ENCODE measurements around the gene CRYBG1. TPM values are rescaled to one million over a fixed set of nuclear protein-coding genes. Genes with fewer than 3 reads are reported as not detected.

The CRYBG1 gene
- total and polyA plus RNA-seq, 10 of the 15 experiments (the other 5 are each of a cell fraction or from before 2014, with no cell fraction given) = 6.5 to 57.0 (median 25.2) TPM

DNA sequence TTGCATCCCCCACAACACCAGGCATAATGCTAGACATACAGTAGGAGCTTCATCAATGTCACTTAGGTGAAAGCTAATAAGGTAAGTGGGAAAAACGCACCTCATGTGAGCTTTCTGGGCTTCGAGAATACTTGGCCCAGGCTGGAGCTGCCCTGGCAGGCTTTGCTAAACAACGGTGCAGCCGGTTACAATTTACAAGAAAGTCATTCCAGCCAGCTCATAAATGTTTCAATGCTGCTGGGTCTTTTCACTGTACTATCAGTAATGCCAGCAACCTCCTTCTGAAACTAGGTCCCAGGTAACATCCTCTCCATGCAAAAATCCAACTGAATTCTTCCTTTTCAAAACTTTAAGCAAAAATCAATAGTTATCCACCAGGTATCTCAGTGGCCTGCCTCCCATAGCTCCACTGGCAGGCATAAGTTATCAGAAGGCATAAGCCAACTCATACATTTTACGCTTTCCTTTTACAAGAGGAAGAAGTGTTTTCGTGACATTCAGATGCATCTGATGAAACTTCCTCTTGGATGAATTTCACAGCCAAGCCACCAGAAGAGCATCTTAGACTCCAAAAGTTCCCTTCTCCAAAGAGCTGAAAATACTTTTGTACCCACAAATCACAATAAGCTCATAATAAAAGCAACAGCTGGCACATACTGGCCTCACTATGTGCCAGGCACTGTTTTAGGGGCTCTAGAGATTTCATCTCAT is 212.5 kb downstream of the CRYBG1 start:
- RAD21 ChIA-PET (ENCODE audit: unreplicated experiment) = interaction anchor here (1.0 to 1.7 kb wide), 3 partner anchors 128 to 406 kb away, joined by 3 to 7 read pairs (median 3); no protein-coding TSS in a partner anchor
- H2AFZ ChIP-seq (ENCODE audit: control insufficient read depth, low read depth, low read length) = no peak overlapping the region
- POLR2A ChIA-PET = interaction anchor here (0.5 kb wide), 1 partner anchor 236 kb away, joined by 3 read pairs; no protein-coding TSS in a partner anchor
- no peak overlapping the region for H3K4me3 ChIP-seq
- 96% methylated on average over 6 of the region's 6 CpGs for WGBS (ENCODE audit: insufficient coverage, insufficient replicate concordance, low lambda C conversion rate, missing lambda C conversion rate)
- H3K4me1 ChIP-seq (ENCODE audit: control insufficient read depth, insufficient read depth, low read length) = no peaks in the 10 kb centered on the region
- intact Hi-C loops (cut with micrococcal nuclease; ENCODE audit: unreplicated experiment) (no loop called here), in situ Hi-C loops (cut with MboI) (no loop called here)
- SMC1A ChIA-PET (ENCODE audit: uncharacterized antibody, unreplicated experiment) = interaction anchor here (0.7 to 2.5 kb wide), 3 partner anchors 23 to 233 kb away, joined by 3 to 9 read pairs (median 3); no protein-coding TSS in a partner anchor
- no peaks in the 10 kb centered on the region for H3K9me3 ChIP-seq (replicated peaks; ENCODE audit: control insufficient read depth, insufficient read depth, low read length)
- ATAC-seq (no peak), FAIRE-seq (no peak), DNase-seq (ENCODE audit: low read depth, low spot score) (no peak)
- CTCF ChIA-PET = interaction anchor here (0.9 to 16.5 kb wide), 6 partner anchors 10 to 406 kb away, joined by 3 to 403 read pairs (median 4); no protein-coding TSS in a partner anchor
- no peaks in the 10 kb centered on the region for H3K27me3 ChIP-seq (replicated peaks in 1 of 2; ENCODE audit: control insufficient read depth in 2 of 2, insufficient read depth in 2 of 2, low read length in 1 of 2)
- BruUV-seq (replicated peaks) = no TSS peak
- peaks cover 0 to 11% of the 10 kb centered on the region in 2 experiments for H3K36me3 ChIP-seq (ENCODE audit: control insufficient read depth in 2 of 2, insufficient read depth in 2 of 2, low read length in 1 of 2)
- no peaks in the 10 kb centered on the region for H3K79me2 ChIP-seq (ENCODE audit: control insufficient read depth, insufficient read depth, low read length)
- H3K27ac ChIP-seq (ENCODE audit: control insufficient read depth, insufficient read depth) = no peak overlapping the region
- TF ChIP-seq, protein P1, sequence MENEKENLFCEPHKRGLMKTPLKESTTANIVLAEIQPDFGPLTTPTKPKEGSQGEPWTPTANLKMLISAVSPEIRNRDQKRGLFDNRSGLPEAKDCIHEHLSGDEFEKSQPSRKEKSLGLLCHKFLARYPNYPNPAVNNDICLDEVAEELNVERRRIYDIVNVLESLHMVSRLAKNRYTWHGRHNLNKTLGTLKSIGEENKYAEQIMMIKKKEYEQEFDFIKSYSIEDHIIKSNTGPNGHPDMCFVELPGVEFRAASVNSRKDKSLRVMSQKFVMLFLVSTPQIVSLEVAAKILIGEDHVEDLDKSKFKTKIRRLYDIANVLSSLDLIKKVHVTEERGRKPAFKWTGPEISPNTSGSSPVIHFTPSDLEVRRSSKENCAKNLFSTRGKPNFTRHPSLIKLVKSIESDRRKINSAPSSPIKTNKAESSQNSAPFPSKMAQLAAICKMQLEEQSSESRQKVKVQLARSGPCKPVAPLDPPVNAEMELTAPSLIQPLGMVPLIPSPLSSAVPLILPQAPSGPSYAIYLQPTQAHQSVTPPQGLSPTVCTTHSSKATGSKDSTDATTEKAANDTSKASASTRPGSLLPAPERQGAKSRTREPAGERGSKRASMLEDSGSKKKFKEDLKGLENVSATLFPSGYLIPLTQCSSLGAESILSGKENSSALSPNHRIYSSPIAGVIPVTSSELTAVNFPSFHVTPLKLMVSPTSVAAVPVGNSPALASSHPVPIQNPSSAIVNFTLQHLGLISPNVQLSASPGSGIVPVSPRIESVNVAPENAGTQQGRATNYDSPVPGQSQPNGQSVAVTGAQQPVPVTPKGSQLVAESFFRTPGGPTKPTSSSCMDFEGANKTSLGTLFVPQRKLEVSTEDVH (IDR thresholded peaks at IDR 0.05; ENCODE audit: low read depth, partially characterized antibody) = no peak
- TF ChIP-seq SREBF1 (IDR thresholded peaks at IDR 0.05; ENCODE audit: low read length) = no peak
- no peak for TF ChIP-seq BACH1 (IDR thresholded peaks at IDR 0.05; ENCODE audit: borderline replicate concordance)
- TF ChIP-seq CHD2 (IDR thresholded peaks at IDR 0.05; ENCODE audit: borderline replicate concordance, low read depth, low read length) = no peak
- no peak for TF ChIP-seq DPF2 (IDR thresholded peaks at IDR 0.05)
- no peak for TF ChIP-seq MYB (IDR thresholded peaks at IDR 0.05; ENCODE audit: borderline replicate concordance, low read depth, low read length)
- TF ChIP-seq MEF2A (IDR thresholded peaks at IDR 0.05; ENCODE audit: insufficient read depth, low read depth, low read length) = no peak
- TF ChIP-seq POLR2AphosphoS2 (IDR thresholded peaks at IDR 0.05; ENCODE audit: low read depth, low read length) = no peak
- TF ChIP-seq RB1 (IDR thresholded peaks at IDR 0.05; ENCODE audit: borderline replicate concordance) = no peak
- TF ChIP-seq, protein P2, sequence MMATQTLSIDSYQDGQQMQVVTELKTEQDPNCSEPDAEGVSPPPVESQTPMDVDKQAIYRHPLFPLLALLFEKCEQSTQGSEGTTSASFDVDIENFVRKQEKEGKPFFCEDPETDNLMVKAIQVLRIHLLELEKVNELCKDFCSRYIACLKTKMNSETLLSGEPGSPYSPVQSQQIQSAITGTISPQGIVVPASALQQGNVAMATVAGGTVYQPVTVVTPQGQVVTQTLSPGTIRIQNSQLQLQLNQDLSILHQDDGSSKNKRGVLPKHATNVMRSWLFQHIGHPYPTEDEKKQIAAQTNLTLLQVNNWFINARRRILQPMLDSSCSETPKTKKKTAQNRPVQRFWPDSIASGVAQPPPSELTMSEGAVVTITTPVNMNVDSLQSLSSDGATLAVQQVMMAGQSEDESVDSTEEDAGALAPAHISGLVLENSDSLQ (IDR thresholded peaks at IDR 0.05) = no peak
- TF ChIP-seq YBX1 (IDR thresholded peaks at IDR 0.05) = no peak
- TF ChIP-seq ZNF384 (IDR thresholded peaks at IDR 0.05; ENCODE audit: borderline replicate concordance, low read depth, low read length) = no peak
- TF ChIP-seq SREBF2 (IDR thresholded peaks at IDR 0.05; ENCODE audit: low read length) = no peak
- no peak for TF ChIP-seq BRCA1 (IDR thresholded peaks at IDR 0.05; ENCODE audit: low read depth, low read length)
- no peak for TF ChIP-seq TBL1XR1 (IDR thresholded peaks at IDR 0.05; ENCODE audit: low read depth, low read length)
- no peak for TF ChIP-seq EGR1 (IDR thresholded peaks at IDR 0.05; ENCODE audit: borderline replicate concordance in 1 of 2, low read depth in 2 of 2, low read length in 2 of 2)
- no peak for TF ChIP-seq RCOR1 (conservative IDR thresholded peaks at IDR 0.05; ENCODE audit: low read depth, low read length)
- H3K4me2 ChIP-seq (ENCODE audit: control insufficient read depth, insufficient read depth) = no peak overlapping the region
- no peak overlapping the region for H3K9ac ChIP-seq (ENCODE audit: control insufficient read depth, insufficient read depth, low read length)
- H4K20me1 ChIP-seq (ENCODE audit: control insufficient read depth, insufficient read depth) = no peaks in the 10 kb centered on the region
